Cardiac septum (tissue), 1 donor: ENCODE results near the gene IFI44L. TPM values are rescaled to one million over a fixed set of nuclear protein-coding genes. Genes with fewer than 3 reads are reported as not detected.

Experiments used
- DNase-seq: peaks from one replicate; pipeline ENCODE4 v3.0.0-alpha.2; 2020; ENCODE audit warnings: low spot score
- intact Hi-C: fragments of 100-400 bp; cut with DNase I; formaldehyde crosslinking; loops from one replicate; pipeline ENCODE4 v1.14.0; 2022
- total RNA-seq: library from RNA; stranded (reverse); fragmentation: NEBNext Ultra II Directional; extraction: Animal tissue kit (Norgen Biotek cat#: 25700); gene quantifications from one replicate; pipeline ENCODE4 v1.2.1, GENCODE V29; 2021
- donor health status: DM: no; HTN: no; CAD: no.

IFI44L gene
- total RNA-seq, 1 donor from 2014 or later: 8.5 TPM

GRCh38 chr1:78630600-78630999 is 10.4 kb downstream of the IFI44L start:
- intact Hi-C loops: no loop called here
- DNase-seq: no peak

GRCh38 chr1:78633209-78633608 is 13.0 kb downstream of the IFI44L start:
- intact Hi-C loops: no loop called here
- no peak for DNase-seq

DNA sequence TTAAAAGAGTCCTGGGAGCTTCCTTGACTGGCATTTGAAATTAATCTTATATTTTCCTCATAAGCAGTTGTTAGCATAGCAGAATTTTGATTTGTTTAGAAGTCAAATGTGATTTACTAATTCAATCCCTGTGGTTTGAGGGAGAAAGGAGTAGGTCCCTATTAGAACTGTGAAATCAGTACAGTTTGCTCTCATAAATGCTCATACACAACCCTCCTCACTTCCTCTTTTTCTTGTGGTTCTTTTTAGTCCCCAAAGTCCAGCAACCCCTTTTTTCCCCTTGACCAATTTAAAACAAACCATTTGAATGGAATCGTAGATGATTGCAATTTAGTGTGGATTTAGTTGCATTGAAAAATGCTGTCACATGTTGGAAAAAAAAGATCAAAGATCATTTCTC is 20.2 kb downstream of the IFI44L start:
- DNase-seq: no peak
- intact Hi-C loops: no loop called here

DNA sequence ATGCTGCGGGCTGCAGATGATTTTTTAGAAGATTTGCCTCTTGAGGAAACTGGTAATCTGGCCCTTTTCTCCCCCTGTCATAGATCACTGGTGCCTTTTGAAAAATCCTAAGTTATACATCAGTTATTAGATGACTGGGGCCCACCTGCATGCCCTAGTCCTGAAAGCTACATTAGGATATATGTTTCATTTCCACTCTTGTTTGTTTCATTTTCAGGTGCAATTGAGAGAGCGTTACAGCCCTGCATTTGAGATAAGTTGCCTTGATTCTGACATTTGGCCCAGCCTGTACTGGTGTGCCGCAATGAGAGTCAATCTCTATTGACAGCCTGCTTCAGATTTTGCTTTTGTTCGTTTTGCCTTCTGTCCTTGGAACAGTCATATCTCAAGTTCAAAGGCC is 21.3 kb downstream of the IFI44L start:
- intact Hi-C loops: no loop called here

DNA sequence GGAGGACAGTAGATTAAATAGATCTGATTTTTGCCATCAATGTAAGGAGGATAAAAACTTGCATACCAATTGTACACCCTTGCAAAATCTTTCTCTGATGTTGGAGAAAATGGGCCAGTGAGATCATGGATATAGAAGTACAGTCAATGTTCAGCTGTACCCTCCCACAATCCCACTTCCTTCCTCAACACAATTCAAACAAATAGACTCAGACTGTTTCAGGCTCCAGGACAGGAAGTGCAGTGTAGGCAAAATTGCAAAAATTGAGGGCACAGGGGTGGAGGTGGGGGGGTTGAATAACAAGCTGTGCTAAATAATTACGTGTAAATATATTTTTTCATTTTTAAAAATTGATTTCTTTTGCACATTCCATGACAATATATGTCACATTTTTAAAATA is 25.5 kb downstream of the IFI44L start:
- intact Hi-C loops: no loop called here
- no peak for DNase-seq

More for the DNA sequence above, 21.3 kb downstream of the IFI44L start:
- no peak for DNase-seq

GRCh38 chr1:78647238-78647637 is 27.0 kb downstream of the IFI44L start:
- no peak for DNase-seq
- intact Hi-C loops: no loop called here

GRCh38 chr1:78649628-78650027 is 29.4 kb downstream of the IFI44L start, which contains the start of gene IFI44:
IFI44 (plus strand) TSS chr1:78649831; CDS start chr1:78650196, 365 bp downstream.
- peak; percentile 82 for DNase-seq
- intact Hi-C loops: loop anchor here (1.0 kb wide), 1 partner anchor 29 kb away; the partner anchor contains the start of gene IFI44L

DNA sequence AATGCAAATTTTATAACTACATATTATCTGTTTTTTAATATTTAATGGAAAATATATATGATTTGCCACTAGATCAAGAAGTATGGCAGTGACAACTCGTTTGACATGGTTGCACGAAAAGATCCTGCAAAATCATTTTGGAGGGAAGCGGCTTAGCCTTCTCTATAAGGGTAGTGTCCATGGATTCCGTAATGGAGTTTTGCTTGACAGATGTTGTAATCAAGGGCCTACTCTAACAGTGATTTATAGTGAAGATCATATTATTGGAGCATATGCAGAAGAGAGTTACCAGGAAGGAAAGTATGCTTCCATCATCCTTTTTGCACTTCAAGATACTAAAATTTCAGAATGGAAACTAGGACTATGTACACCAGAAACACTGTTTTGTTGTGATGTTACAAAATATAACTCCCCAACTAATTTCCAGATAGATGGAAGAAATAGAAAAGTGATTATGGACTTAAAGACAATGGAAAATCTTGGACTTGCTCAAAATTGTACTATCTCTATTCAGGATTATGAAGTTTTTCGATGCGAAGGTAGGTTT is 29.9 kb downstream of the IFI44L start:
- intact Hi-C loops: loop anchor here (1.0 kb wide), 1 partner anchor 30 kb away; the partner anchor contains the start of gene IFI44L
- no peak for DNase-seq

- no peak for DNase-seq
- intact Hi-C loops: no loop called here
Observed at GRCh38 chr1:78651241-78651640, 31.0 kb downstream of the IFI44L start.

DNA sequence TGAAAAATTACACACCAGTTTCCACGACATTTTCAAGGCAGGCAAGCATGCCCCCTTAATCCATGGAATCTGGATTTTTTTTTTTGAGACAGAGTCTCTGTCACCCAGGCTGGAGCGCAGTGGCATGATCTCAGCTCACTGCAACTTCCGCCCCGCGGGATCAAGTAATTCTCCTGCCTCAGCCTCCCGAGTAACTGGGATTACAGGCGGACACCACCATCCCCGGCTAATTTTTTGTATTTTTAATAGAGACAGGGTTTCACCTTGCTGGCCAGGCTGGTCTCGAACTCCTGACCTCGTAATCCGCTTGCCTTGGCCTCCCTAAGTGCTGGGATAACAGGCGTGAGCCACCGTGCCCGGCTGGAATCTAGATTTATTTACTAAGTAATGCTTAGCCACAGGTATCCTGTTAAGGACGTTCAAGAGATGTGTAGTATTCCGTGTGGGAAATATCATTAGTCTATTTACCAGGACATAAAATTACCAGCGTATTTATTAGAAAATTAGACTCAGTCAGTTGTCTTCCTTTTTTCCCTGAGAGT is 31.8 kb downstream of the IFI44L start:
- intact Hi-C loops: no loop called here
- DNase-seq: no peak

DNA sequence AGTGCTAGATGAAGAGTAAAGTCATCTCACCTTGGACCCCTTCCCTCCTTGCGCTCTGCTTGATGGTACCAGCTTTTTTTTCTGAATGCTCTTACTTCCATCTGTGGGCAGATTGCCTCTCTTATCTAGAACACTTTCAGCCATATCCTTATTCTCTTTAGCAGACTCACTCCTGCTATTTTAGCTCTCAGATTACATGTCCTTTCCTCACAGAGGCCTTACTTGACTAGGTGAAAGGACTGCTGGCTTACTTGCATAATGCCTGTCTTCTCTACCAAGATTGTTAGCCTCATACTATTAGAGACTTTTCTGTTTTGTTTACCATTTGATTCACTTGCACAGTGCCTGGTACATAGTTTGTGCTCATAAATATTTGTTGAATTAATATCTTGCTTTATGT is 38.7 kb downstream of the IFI44L start:
- DNase-seq: no peak
- intact Hi-C loops: no loop called here

GRCh38 chr1:78663923-78664322 is 43.7 kb downstream of the IFI44L start:
- intact Hi-C loops: no loop called here
- no peak for DNase-seq

- DNase-seq: no peak
- intact Hi-C loops: no loop called here
Observed at GRCh38 chr1:78664763-78665162, 44.5 kb downstream of the IFI44L start.

GRCh38 chr1:78665809-78666208 is 45.6 kb downstream of the IFI44L start:
- intact Hi-C loops: no loop called here
- DNase-seq: no peak

DNA sequence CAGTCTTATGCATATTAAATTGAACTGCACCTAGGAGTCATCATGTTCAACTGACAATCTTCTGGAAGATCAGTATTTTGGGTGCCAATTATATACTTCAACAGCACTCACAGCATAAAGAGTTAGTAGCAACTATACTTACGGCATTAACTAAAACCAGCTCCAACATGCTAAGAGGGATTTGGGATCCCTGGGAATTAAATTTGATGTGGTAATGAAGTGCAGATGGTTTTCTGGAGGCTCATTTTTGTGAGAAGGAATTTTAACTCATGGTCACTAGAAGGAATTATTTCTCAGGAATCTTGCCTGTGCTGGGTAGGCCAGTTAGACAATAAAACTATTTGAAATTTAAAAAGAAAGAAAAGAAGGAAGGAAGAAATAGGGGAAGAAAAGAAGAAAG is 47.7 kb downstream of the IFI44L start:
- intact Hi-C loops: no loop called here
- DNase-seq: no peak

DNA sequence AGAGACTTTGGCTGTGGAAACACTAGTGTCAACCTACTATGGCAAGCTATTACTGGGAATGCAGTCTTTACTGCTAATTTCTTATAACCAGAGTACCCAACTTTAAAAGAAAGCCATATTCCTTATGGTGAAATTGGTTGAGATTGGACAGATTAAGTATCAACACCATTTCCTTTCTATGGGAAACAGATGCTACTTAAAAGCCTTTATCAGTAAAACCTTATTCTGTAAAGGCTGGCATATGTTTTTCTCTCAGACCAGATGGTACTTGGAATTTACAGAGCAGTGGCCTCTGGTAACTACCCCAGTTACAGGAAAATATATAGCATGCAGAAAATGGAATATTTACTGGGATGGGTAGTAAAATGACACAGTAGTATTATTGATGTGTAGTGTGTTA is 48.2 kb downstream of the IFI44L start:
- DNase-seq: no peak

GRCh38 chr1:78672428-78672827 is 52.2 kb downstream of the IFI44L start:
- intact Hi-C loops: no loop called here
- DNase-seq: no peak

More for the DNA sequence above, 48.2 kb downstream of the IFI44L start:
- intact Hi-C loops: no loop called here

DNA sequence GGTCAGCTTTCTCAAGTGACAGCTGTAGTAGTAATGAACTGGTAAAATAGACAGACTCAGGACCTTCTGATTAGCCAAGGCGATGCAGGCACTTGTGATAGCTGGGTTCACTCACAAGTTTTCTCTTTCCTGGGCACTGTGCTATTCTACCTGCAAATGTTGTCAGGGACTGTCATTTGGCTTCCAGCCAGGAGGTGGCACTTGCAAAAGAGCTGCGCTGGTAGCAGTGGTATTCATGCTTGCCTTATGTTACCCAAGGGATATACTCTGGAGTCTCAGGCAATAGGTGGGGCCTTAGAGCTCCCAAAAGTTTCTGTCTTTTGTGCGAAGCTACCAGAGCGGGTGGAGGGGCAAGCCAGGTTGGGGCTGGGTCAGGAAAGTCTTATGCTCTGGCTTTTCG is 52.9 kb downstream of the IFI44L start:
- no peak for DNase-seq
- intact Hi-C loops: no loop called here

DNA sequence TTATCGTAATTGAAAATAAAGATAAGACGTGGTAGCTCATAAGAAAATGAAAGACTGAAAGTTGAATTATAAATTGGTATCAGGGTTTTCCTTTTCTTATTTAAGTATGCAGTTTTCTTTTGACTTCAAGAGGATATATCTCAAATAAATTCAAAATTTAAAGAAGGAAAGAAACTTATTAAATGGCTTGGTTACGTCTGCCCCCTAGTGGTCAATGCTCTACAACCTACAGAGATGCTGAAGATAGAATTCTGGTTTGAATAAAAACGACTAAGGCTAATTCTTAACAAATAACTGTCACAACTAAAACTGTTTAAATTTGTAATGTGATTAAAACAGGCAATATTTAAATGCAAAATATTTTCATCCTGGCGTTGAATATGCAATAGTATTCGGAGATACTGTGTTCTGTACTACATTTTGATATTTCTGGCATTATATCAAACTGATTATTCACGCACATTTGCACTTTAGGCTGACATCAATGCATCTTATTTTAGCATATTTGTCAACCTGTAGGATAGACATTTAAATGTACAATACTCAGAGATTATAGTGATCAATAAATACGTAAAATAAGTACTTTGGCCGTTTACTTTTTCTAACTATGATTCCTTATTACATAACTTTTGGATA is 56.2 kb downstream of the IFI44L start:
- intact Hi-C loops: loop anchor here (5.0 kb wide), 2 partner anchors 529 to 544 kb away; no protein-coding TSS in a partner anchor
- no peak for DNase-seq

- intact Hi-C loops: loop anchor here (5.0 kb wide), 2 partner anchors 530 to 545 kb away; no protein-coding TSS in a partner anchor
- DNase-seq: no peak
Observed at GRCh38 chr1:78676993-78677392, 56.7 kb downstream of the IFI44L start.

GRCh38 chr1:78677788-78678187 is 57.5 kb downstream of the IFI44L start:
- intact Hi-C loops: loop anchor here (1.0 to 5.0 kb wide), 3 partner anchors 61 to 545 kb away; no protein-coding TSS in a partner anchor
- DNase-seq: no peak
